ENCODE measurements around the gene TTLL11.

TTLL11 gene

GRCh38 chr9:121900163-121900562, 192.9 kb downstream of the TTLL11 start:
- TF ChIP-seq CTCF (IDR thresholded peaks at IDR 0.05) = no peak
- H3K4me2 ChIP-seq (ENCODE audit: low read length) = no peak overlapping the region
- no peaks in the 10 kb centered on the region for H3K27me3 ChIP-seq (ENCODE audit: control insufficient read depth, insufficient read depth, low read length)
- H3K27ac ChIP-seq = no peak overlapping the region
- H3K36me3 ChIP-seq (ENCODE audit: control insufficient read depth, insufficient read depth, low read length) = no peaks in the 10 kb centered on the region
- H3K9me3 ChIP-seq (ENCODE audit: control insufficient read depth, low read length) = no peaks in the 10 kb centered on the region
- H3K79me2 ChIP-seq = no peaks in the 10 kb centered on the region
- no peak overlapping the region for H3K9ac ChIP-seq
- H3K4me1 ChIP-seq = no peaks in the 10 kb centered on the region
- H2AFZ ChIP-seq = no peak overlapping the region
- H3K4me3 ChIP-seq (ENCODE audit: low read depth, low read length) = no peak overlapping the region

- Histone ChIP-seq H2AFZ (no peak overlapping the region), H3K27me3 (ENCODE audit: control insufficient read depth, insufficient read depth, low read length) (no peaks in the 10 kb centered on the region), H3K4me1 (no peaks in the 10 kb centered on the region), H3K4me2 (ENCODE audit: low read length) (no peak overlapping the region), H3K27ac (no peak overlapping the region), H3K9ac (no peak overlapping the region), H3K79me2 (no peaks in the 10 kb centered on the region), H3K4me3 (ENCODE audit: low read depth, low read length) (no peak overlapping the region), H3K9me3 (ENCODE audit: control insufficient read depth, low read length) (no peaks in the 10 kb centered on the region), H3K36me3 (ENCODE audit: control insufficient read depth, insufficient read depth, low read length) (no peaks in the 10 kb centered on the region)
- TF ChIP-seq CTCF (IDR thresholded peaks at IDR 0.05) = no peak
These were observed 194.3 kb downstream of the TTLL11 start for GRCh38 chr9:121898856-121899255.

GRCh38 chr9:121897140-121897539, 196.0 kb downstream of the TTLL11 start:
- no peak for TF ChIP-seq CTCF (IDR thresholded peaks at IDR 0.05)
- Histone ChIP-seq H3K27me3 (ENCODE audit: control insufficient read depth, insufficient read depth, low read length) (no peaks in the 10 kb centered on the region), H3K27ac (no peak overlapping the region), H3K4me1 (no peaks in the 10 kb centered on the region), H3K79me2 (no peaks in the 10 kb centered on the region), H3K36me3 (ENCODE audit: control insufficient read depth, insufficient read depth, low read length) (no peaks in the 10 kb centered on the region), H2AFZ (no peak overlapping the region), H3K4me3 (ENCODE audit: low read depth, low read length) (no peak overlapping the region), H3K9ac (no peak overlapping the region), H3K4me2 (ENCODE audit: low read length) (no peak overlapping the region), H3K9me3 (ENCODE audit: control insufficient read depth, low read length) (no peaks in the 10 kb centered on the region)

GRCh38 chr9:121896545-121896943, 196.6 kb downstream of the TTLL11 start:
- Histone ChIP-seq H3K9me3 (ENCODE audit: control insufficient read depth, low read length) (no peaks in the 10 kb centered on the region), H3K4me1 (no peaks in the 10 kb centered on the region), H3K79me2 (no peaks in the 10 kb centered on the region), H2AFZ (no peak overlapping the region), H3K4me3 (ENCODE audit: low read depth, low read length) (no peak overlapping the region), H3K4me2 (ENCODE audit: low read length) (no peak overlapping the region), H3K27me3 (ENCODE audit: control insufficient read depth, insufficient read depth, low read length) (no peaks in the 10 kb centered on the region), H3K9ac (no peak overlapping the region), H3K36me3 (ENCODE audit: control insufficient read depth, insufficient read depth, low read length) (no peaks in the 10 kb centered on the region), H3K27ac (no peak overlapping the region)
- TF ChIP-seq CTCF (IDR thresholded peaks at IDR 0.05) = no peak

- no peaks in the 10 kb centered on the region for H3K79me2 ChIP-seq
- no peaks in the 10 kb centered on the region for H3K4me1 ChIP-seq
- H3K27ac ChIP-seq = no peak overlapping the region
- no peak overlapping the region for H3K4me2 ChIP-seq (ENCODE audit: low read length)
- no peaks in the 10 kb centered on the region for H3K9me3 ChIP-seq (ENCODE audit: control insufficient read depth, low read length)
- no peak for TF ChIP-seq CTCF (IDR thresholded peaks at IDR 0.05)
- no peak overlapping the region for H3K4me3 ChIP-seq (ENCODE audit: low read depth, low read length)
- H3K27me3 ChIP-seq (ENCODE audit: control insufficient read depth, insufficient read depth, low read length) = no peaks in the 10 kb centered on the region
- H3K9ac ChIP-seq = no peak overlapping the region
- no peak overlapping the region for H2AFZ ChIP-seq
- no peaks in the 10 kb centered on the region for H3K36me3 ChIP-seq (ENCODE audit: control insufficient read depth, insufficient read depth, low read length)
These were observed 197.1 kb downstream of the TTLL11 start for GRCh38 chr9:121895818-121896544.
